ENCODE measurements around the gene LAMA2.

- TF ChIP-seq CTCF (IDR thresholded peaks at IDR 0.05 in 8 of 11, conservative IDR thresholded peaks at IDR 0.05 in 3 of 11) (no peak), POLR2A (IDR thresholded peaks at IDR 0.05) (no peak), POLR2AphosphoS5 (IDR thresholded peaks at IDR 0.05) (no peak)
These were observed 150.2 kb downstream of the LAMA2 start for GRCh38 chr6:129033180-129033579.

All from spleen (tissue), 7 donors.